ENCODE data around the gene NDUFAF8.

- TF ChIP-seq CTCF (IDR thresholded peaks at IDR 0.05) (no peak), POLR2A (IDR thresholded peaks at IDR 0.05) (no peak), POLR2AphosphoS5 (IDR thresholded peaks at IDR 0.05) (no peak)
These were observed 19.5 kb upstream of the NDUFAF8 start for GRCh38 chr17:81219476-81220180.

All from prostate gland (tissue), 2 donors.